Smooth muscle cell (in vitro differentiated cells): ENCODE data around the gene GPBP1. TPM values are rescaled to one million over a fixed set of nuclear protein-coding genes. Genes with fewer than 3 reads are reported as not detected.

ENCODE experiments used
- DNase-seq: peaks from one replicate; lab custom pipeline; 2025; ENCODE audit not compliant: unreplicated experiment; lab: John Stamatoyannopoulos, UW
- H2AFZ ChIP-seq: fragments of 200-600 bp; sonication (generic); 2 replicates; pipeline ENCODE4 v1.6.0; 2016; ENCODE audit warnings: antibody characterized with exemption, low read depth, mild to moderate bottlenecking
- H3F3A ChIP-seq: fragments of 200-600 bp; sonication (generic); 2 replicates; pipeline ENCODE4 v1.6.0; 2017; ENCODE audit warnings: antibody characterized with exemption, low read depth
- H3K27ac ChIP-seq: fragments of 200-600 bp; sonication (generic); 2 replicates; pipeline ENCODE4 v1.5.1; 2016; ENCODE audit warnings: low read depth, mild to moderate bottlenecking
- H3K27me3 ChIP-seq: fragments of 200-600 bp; sonication (generic); 2 replicates; pipeline ENCODE4 v1.6.1; 2016; ENCODE audit warnings: low read depth, mild to moderate bottlenecking
- H3K36me3 ChIP-seq: fragments of 200-600 bp; sonication (generic); 2 replicates; pipeline ENCODE4 v1.5.1; 2016; ENCODE audit warnings: low read depth
- H3K4me1 ChIP-seq: fragments of 200-600 bp; sonication (generic); 2 replicates; pipeline ENCODE4 v1.5.1; 2016; ENCODE audit warnings: low read depth
- H3K4me2 ChIP-seq: fragments of 200-600 bp; sonication (generic); 2 replicates; pipeline ENCODE4 v1.6.0; 2016; ENCODE audit warnings: mild to moderate bottlenecking
- H3K4me3 ChIP-seq: fragments of 200-600 bp; sonication (generic); 2 replicates; pipeline ENCODE4 v1.5.1; 2016; ENCODE audit warnings: mild to moderate bottlenecking
- H3K79me2 ChIP-seq: fragments of 200-600 bp; sonication (generic); 2 replicates; pipeline ENCODE4 v1.6.0; 2016; ENCODE audit warnings: low read depth, mild to moderate bottlenecking
- H3K9ac ChIP-seq: fragments of 200-600 bp; sonication (generic); 2 replicates; pipeline ENCODE4 v1.6.0; 2016; ENCODE audit warnings: low read depth
- H3K9me3 ChIP-seq: fragments of 200-600 bp; sonication (generic); replicated peaks from 2 replicates; pipeline ENCODE4 v1.5.1; 2016; ENCODE audit warnings: low read depth
- H4K20me1 ChIP-seq: fragments of 200-600 bp; sonication (generic); 2 replicates; pipeline ENCODE4 v1.6.0; 2016; ENCODE audit warnings: low read depth
- CTCF ChIP-seq: fragments of 200-600 bp; sonication (generic); IDR thresholded peaks from 2 replicates; pipeline ENCODE4 v1.5.1; 2017; ENCODE audit warnings: borderline replicate concordance, mild to moderate bottlenecking, antibody characterized with exemption; ENCODE audit not compliant: insufficient read depth, poor library complexity, severe bottlenecking
- WGBS: methylation state at CpG from one replicate; pipeline ENCODE4 v1.1.7; 2016; ENCODE audit warnings: low lambda C conversion rate; 5-methylcytosine and 5-hydroxymethylcytosine counted together
- polyA plus RNA-seq: library from polyadenylated mRNA; unstranded; fragments of >200 nt; fragmentation: Nextera tagmentation; extraction: Ambion mirVana; gene quantifications from 2 replicates; pipeline ENCODE4 v1.2.1, GENCODE V29; 2016
- total RNA-seq: library from RNA; depleted of rRNA; stranded (reverse); fragments of >200 nt; gene quantifications from 2 replicates; pipeline ENCODE4 v1.2.3, GENCODE V29; 2014

The GPBP1 gene
- total and polyA plus RNA-seq, 2 experiments from 2014 or later = 45.4 to 78.8 TPM

DNA sequence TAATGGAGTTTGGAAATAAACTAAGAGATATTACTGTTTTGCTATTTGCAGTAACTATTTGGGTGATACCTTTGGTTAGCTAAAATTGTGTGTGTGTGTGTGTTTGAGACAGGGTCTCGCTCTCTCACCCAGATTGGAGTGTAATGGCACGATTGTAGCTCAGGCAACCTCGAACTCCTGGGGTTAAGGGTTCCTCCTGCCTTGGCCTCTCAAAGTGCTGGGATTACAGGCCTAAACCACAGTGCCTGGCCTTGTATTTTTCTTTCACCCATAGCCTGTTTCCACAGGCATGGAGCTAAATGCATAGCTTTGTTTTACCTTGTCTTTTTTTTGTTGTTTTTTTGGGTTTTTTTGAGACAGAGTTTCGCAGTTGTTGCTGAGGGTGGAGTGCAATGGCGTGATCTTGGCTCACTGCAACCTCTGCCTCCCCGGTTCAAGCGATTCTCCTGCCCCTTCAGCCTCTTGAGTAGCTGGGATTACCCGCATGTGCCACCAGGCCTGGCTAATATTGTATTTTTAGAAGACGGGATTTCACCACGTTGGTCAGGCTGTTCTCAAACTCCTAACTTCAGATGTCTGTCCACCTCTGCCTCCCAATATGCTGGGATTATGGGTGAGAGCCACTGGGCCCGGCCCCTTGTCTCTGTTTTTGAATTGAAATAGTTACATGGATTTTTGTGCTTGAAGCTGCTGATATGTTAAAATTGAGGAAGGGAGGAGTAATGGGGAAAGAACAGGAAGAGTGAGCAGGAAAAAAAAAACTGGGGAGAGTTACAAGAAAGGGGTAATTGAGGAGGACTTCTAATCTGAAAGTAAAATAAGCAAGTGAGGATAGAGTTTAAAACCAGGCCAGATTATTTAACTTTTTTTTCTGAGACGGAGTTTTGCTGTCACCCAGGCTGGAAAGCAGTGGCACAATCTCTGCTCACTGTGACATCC lies 5.7 kb downstream of the GPBP1 start:
- no peak for TF ChIP-seq CTCF
- no peaks in the 10 kb centered on the region for H3F3A ChIP-seq
- peak overlapping the region; percentile 87 for H3K4me3 ChIP-seq
- peaks cover 100% of the 10 kb centered on the region for H4K20me1 ChIP-seq
- WGBS = 69% methylated on average over 12 of the region's 12 CpGs
- no peaks in the 10 kb centered on the region for H3K9me3 ChIP-seq
- H2AFZ ChIP-seq = no peak overlapping the region
- H3K27ac ChIP-seq = peak overlapping the region; percentile 3
- H3K4me1 ChIP-seq = peaks cover 38% of the 10 kb centered on the region
- peaks cover 100% of the 10 kb centered on the region for H3K79me2 ChIP-seq
- H3K36me3 ChIP-seq = peaks cover 6% of the 10 kb centered on the region
- DNase-seq = no peak
- no peaks in the 10 kb centered on the region for H3K27me3 ChIP-seq
- peak overlapping the region; percentile 89 for H3K4me2 ChIP-seq
- peak overlapping the region; percentile 37 for H3K9ac ChIP-seq

GRCh38 chr5:57181154-57181553 lies 7.3 kb downstream of the GPBP1 start:
- no peak for DNase-seq
- Histone ChIP-seq H3K27ac (no peak overlapping the region), H3K4me2 (no peak overlapping the region), H4K20me1 (peaks cover 100% of the 10 kb centered on the region), H3K79me2 (peaks cover 100% of the 10 kb centered on the region), H3K9me3 (no peaks in the 10 kb centered on the region), H3F3A (no peaks in the 10 kb centered on the region), H3K36me3 (peaks cover 6% of the 10 kb centered on the region), H3K27me3 (no peaks in the 10 kb centered on the region), H3K4me3 (no peak overlapping the region), H3K4me1 (peaks cover 35% of the 10 kb centered on the region), H2AFZ (no peak overlapping the region), H3K9ac (no peak overlapping the region)
- TF ChIP-seq CTCF = no peak
- 94% methylated on average over 10 of the region's 10 CpGs for WGBS

DNA sequence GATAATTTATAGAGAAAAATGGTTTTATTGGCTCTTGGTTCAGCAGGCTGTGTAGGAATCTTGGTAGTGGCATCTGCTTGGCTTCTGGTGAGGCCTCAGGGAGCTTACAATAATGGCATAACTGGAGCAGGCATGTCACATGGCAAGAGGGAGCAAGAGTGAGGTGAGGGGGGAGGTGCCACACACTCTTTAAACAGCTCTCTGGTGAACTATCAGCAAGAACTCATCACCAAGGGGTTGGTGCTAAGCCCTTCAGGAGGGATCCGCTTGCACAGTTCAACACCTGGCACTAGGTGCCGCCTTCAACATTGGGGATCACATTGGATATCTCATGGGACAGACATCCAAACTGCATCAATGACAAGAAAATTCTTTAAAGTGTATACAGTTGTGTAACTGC lies 10.5 kb downstream of the GPBP1 start:
- H3K36me3 ChIP-seq = peaks cover 6% of the 10 kb centered on the region
- H3K9ac ChIP-seq = no peak overlapping the region
- H3K4me2 ChIP-seq = no peak overlapping the region
- peaks cover 100% of the 10 kb centered on the region for H3K79me2 ChIP-seq
- H3F3A ChIP-seq = no peaks in the 10 kb centered on the region
- no peak overlapping the region for H3K27ac ChIP-seq
- H2AFZ ChIP-seq = no peak overlapping the region
- WGBS = 97% methylated on average over 2 of the region's 2 CpGs
- H3K4me1 ChIP-seq = peaks cover 11% of the 10 kb centered on the region
- no peak for DNase-seq
- H3K27me3 ChIP-seq = no peaks in the 10 kb centered on the region
- H3K9me3 ChIP-seq = no peaks in the 10 kb centered on the region
- H4K20me1 ChIP-seq = peaks cover 100% of the 10 kb centered on the region
- TF ChIP-seq CTCF = no peak
- H3K4me3 ChIP-seq = no peak overlapping the region
